Prostate gland (tissue), 2 donors: Measurements from ENCODE around the gene GPR157.

Source experiments
- POLR2A ChIP-seq: fragments of 450-650 bp; IDR thresholded peaks from one replicate; pipeline ENCODE4 v1.6.1; 2016; ENCODE audit warnings: antibody characterized with exemption, mild to moderate bottlenecking
- TF ChIP-seq, protein P1 (sequence below), 4 experiments: fragments of 200-600 bp in 2 of 4; fragments of 450-650 bp in 2 of 4; sonication (generic) in 2 of 4; IDR thresholded peaks; 1 replicate in 3 of 4; 2 replicates in 1 of 4; pipeline ENCODE4 v1.5.1; 2016 to 2019; ENCODE audit warnings: antibody characterized with exemption in 4 of 4, mild to moderate bottlenecking in 2 of 4, moderate library complexity in 2 of 4

DNA sequence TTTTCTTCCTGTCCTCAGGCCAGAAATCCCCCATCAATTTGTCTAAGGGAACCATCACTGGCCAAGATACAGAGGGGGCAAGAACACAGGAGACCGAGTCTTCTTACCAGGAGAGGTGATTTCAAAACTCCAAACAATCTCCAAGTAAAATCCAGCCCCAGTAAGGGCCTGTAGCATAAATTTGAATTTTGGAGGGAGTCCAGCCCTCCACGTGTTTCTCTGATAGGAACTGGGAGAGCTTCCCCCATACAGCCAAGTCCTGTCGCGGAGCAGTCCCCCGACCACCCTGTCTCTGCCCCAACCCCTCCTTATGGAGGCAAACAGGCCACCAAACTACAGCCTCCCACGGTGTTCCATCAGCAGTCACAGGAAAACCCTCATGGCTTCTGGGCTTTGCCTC lies 32.4 kb upstream of the GPR157 start:
- TF ChIP-seq, protein P1, sequence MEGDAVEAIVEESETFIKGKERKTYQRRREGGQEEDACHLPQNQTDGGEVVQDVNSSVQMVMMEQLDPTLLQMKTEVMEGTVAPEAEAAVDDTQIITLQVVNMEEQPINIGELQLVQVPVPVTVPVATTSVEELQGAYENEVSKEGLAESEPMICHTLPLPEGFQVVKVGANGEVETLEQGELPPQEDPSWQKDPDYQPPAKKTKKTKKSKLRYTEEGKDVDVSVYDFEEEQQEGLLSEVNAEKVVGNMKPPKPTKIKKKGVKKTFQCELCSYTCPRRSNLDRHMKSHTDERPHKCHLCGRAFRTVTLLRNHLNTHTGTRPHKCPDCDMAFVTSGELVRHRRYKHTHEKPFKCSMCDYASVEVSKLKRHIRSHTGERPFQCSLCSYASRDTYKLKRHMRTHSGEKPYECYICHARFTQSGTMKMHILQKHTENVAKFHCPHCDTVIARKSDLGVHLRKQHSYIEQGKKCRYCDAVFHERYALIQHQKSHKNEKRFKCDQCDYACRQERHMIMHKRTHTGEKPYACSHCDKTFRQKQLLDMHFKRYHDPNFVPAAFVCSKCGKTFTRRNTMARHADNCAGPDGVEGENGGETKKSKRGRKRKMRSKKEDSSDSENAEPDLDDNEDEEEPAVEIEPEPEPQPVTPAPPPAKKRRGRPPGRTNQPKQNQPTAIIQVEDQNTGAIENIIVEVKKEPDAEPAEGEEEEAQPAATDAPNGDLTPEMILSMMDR (IDR thresholded peaks at IDR 0.05) = no peak
- no peak for TF ChIP-seq POLR2A
